ENCODE measurements around the gene BCL3. TPM values are rescaled to one million over a fixed set of nuclear protein-coding genes. Genes with fewer than 3 reads are reported as not detected.

BCL3 gene
- polyA plus RNA-seq, 1 donor: 20.0 TPM

GRCh38 chr19:44794610-44795009, 46.1 kb downstream of the BCL3 start:
- DNase-seq: no peak

- no peak for DNase-seq
These were observed 47.0 kb downstream of the BCL3 start for GRCh38 chr19:44795398-44795987.

- peak; percentile 50 for DNase-seq
These were observed 48.2 kb downstream of the BCL3 start for GRCh38 chr19:44796701-44797115.

GRCh38 chr19:44799627-44800346, 51.3 kb downstream of the BCL3 start:
- DNase-seq: no peak

- DNase-seq: peak; percentile 74
These were observed 52.0 kb downstream of the BCL3 start for GRCh38 chr19:44800461-44800860.

GRCh38 chr19:44803442-44804428, 55.2 kb downstream of the BCL3 start:
- no peak for DNase-seq

GRCh38 chr19:44806291-44806690, 57.8 kb downstream of the BCL3 start:
- no peak for DNase-seq

GRCh38 chr19:44807162-44807561, 58.7 kb downstream of the BCL3 start:
- no peak for DNase-seq

GRCh38 chr19:44807652-44808462, 59.3 kb downstream of the BCL3 start:
- DNase-seq: no peak

- peak; percentile 85 for DNase-seq
These were observed 60.2 kb downstream of the BCL3 start, which contains the start of gene BCAM for GRCh38 chr19:44808463-44809371. Gene BCAM (plus strand): TSS chr19:44809103. CDS start chr19:44809125, 22 bp downstream.

Other genes with a start within 250 kb of the BCL3 start
- gene ZNF180, start 248.2 kb upstream of the BCL3 start, polyA plus RNA-seq (ENCODE audit: insufficient read length): 6.9 TPM
- gene CEACAM20, start 219.0 kb upstream of the BCL3 start, polyA plus RNA-seq (ENCODE audit: insufficient read length): not detected
- not detected for gene IGSF23, start 135.1 kb upstream of the BCL3 start, polyA plus RNA-seq (ENCODE audit: insufficient read length)
- 24.6 TPM for gene PVR, start 104.8 kb upstream of the BCL3 start, polyA plus RNA-seq (ENCODE audit: insufficient read length)
- 11.7 TPM for gene CEACAM19, start 77.2 kb upstream of the BCL3 start, polyA plus RNA-seq (ENCODE audit: insufficient read length)
- 1.0 TPM for gene CEACAM16, start 49.6 kb upstream of the BCL3 start, polyA plus RNA-seq (ENCODE audit: insufficient read length)
- not detected for gene CBLC, start 29.2 kb downstream of the BCL3 start, polyA plus RNA-seq (ENCODE audit: insufficient read length)
- 262 TPM for gene BCAM, start 60.4 kb downstream of the BCL3 start, polyA plus RNA-seq (ENCODE audit: insufficient read length)
- gene NECTIN2, start 97.6 kb downstream of the BCL3 start, polyA plus RNA-seq (ENCODE audit: insufficient read length): 55.4 TPM
- 31.1 TPM for gene TOMM40, start 142.5 kb downstream of the BCL3 start, polyA plus RNA-seq (ENCODE audit: insufficient read length)
- gene APOE, start 157.1 kb downstream of the BCL3 start, polyA plus RNA-seq (ENCODE audit: insufficient read length): 98.9 TPM
- gene APOC1, start 165.9 kb downstream of the BCL3 start, polyA plus RNA-seq (ENCODE audit: insufficient read length): 25.3 TPM
- gene APOC4, start 193.5 kb downstream of the BCL3 start, polyA plus RNA-seq (ENCODE audit: insufficient read length): not detected
- gene APOC2, start 197.3 kb downstream of the BCL3 start, polyA plus RNA-seq (ENCODE audit: insufficient read length): 0.79 TPM
- 67.1 TPM for gene CLPTM1, start 206.7 kb downstream of the BCL3 start, polyA plus RNA-seq (ENCODE audit: insufficient read length)

Measured in hindlimb muscle (tissue), 1 donor.